ENCODE data around the gene CLMP. TPM values are rescaled to one million over a fixed set of nuclear protein-coding genes. Genes with fewer than 3 reads are reported as not detected.

Gene CLMP
- total and polyA plus RNA-seq, 3 donors from 2014 or later: 6.0 to 6.5 (median 6.3) TPM

DNA sequence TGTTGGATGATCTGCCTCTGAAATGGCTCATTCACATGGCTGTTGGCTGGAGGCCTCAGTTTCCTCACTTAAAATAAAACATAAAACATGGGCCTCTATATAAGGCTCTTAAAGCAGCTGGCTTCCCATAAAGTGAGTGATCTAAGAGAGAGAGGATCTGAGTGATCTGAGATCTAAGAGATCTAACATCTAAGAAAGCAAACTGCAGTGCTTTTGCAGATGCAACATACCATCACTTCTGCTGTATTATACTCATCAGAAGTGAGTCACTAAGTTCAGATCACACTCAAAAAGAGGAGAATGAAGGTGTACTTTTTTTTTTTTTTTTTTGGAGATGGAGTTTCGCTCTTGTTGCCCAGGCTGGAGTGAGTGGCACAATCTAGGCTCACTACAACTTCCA is 115.0 kb downstream of the CLMP start:
- no peaks in the 10 kb centered on the region for H3K4me1 ChIP-seq
- no peaks in the 10 kb centered on the region for H3K36me3 ChIP-seq (ENCODE audit: low read depth, missing control alignments)
- H3K9me3 ChIP-seq: no peaks in the 10 kb centered on the region
- 89 to 100% methylated on average over 1 of the region's 1 CpG for WGBS, 2 donors
- DNase-seq: no peak
- intact Hi-C loops (cut with DNase I; ENCODE audit: low total_unique reads): no loop called here
- H3K27ac ChIP-seq: no peak overlapping the region
- H3K4me3 ChIP-seq: no peak overlapping the region
- H3K27me3 ChIP-seq: no peaks in the 10 kb centered on the region
- no peak for TF ChIP-seq POLR2A (IDR thresholded peaks at IDR 0.05)
- no peak for TF ChIP-seq CTCF (IDR thresholded peaks at IDR 0.05)

DNA sequence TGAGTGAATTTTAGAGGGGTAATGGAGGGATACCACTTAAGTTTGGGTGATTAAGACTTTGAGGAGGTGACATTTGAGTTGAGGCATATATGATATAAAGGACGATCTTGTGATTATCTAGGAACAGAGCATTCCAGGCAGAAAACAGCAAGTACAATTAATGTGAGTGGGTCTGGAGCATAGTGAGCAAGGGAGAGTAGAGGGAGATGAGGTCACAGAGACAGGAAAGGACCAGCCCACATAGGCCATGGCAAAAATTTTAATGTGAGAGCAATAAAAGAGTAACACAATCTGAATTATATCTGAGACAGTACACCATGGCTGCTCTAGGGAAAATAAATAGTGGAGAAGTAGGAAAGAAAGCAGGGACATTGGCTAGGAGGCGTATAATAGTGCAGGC is 118.6 kb downstream of the CLMP start:
- Histone ChIP-seq H3K27me3 (no peaks in the 10 kb centered on the region), H3K36me3 (ENCODE audit: low read depth, missing control alignments) (no peaks in the 10 kb centered on the region), H3K9me3 (no peaks in the 10 kb centered on the region), H3K4me3 (no peak overlapping the region), H3K27ac (no peak overlapping the region), H3K4me1 (no peaks in the 10 kb centered on the region)
- 60 to 62% methylated on average over 2 of the region's 2 CpGs for WGBS, 2 donors
- no peak for DNase-seq
- intact Hi-C loops (cut with DNase I; ENCODE audit: low total_unique reads): no loop called here
- TF ChIP-seq CTCF (IDR thresholded peaks at IDR 0.05) (no peak), POLR2A (IDR thresholded peaks at IDR 0.05) (no peak)

- H3K36me3 ChIP-seq (ENCODE audit: low read depth, missing control alignments): no peaks in the 10 kb centered on the region
- no peak for DNase-seq
- intact Hi-C loops (cut with DNase I; ENCODE audit: low total_unique reads): no loop called here
- no peaks in the 10 kb centered on the region for H3K4me1 ChIP-seq
- no peak overlapping the region for H3K4me3 ChIP-seq
- WGBS, 2 donors: 83 to 89% methylated on average over 13 to 14 of the region's 14 CpGs
- no peaks in the 10 kb centered on the region for H3K27me3 ChIP-seq
- no peak overlapping the region for H3K27ac ChIP-seq
- H3K9me3 ChIP-seq: no peaks in the 10 kb centered on the region
- TF ChIP-seq CTCF (IDR thresholded peaks at IDR 0.05) (no peak), POLR2A (IDR thresholded peaks at IDR 0.05) (no peak)
These were observed 121.5 kb downstream of the CLMP start for GRCh38 chr11:123073343-123074057.

- no peaks in the 10 kb centered on the region for H3K4me1 ChIP-seq
- no peaks in the 10 kb centered on the region for H3K9me3 ChIP-seq
- DNase-seq: no peak
- TF ChIP-seq CTCF (IDR thresholded peaks at IDR 0.05) (no peak), POLR2A (IDR thresholded peaks at IDR 0.05) (no peak)
- no peak overlapping the region for H3K4me3 ChIP-seq
- H3K27ac ChIP-seq: no peak overlapping the region
- intact Hi-C loops (cut with DNase I; ENCODE audit: low total_unique reads): no loop called here
- no peaks in the 10 kb centered on the region for H3K27me3 ChIP-seq
- no peaks in the 10 kb centered on the region for H3K36me3 ChIP-seq (ENCODE audit: low read depth, missing control alignments)
These were observed 122.3 kb downstream of the CLMP start for GRCh38 chr11:123072762-123073161.

DNA sequence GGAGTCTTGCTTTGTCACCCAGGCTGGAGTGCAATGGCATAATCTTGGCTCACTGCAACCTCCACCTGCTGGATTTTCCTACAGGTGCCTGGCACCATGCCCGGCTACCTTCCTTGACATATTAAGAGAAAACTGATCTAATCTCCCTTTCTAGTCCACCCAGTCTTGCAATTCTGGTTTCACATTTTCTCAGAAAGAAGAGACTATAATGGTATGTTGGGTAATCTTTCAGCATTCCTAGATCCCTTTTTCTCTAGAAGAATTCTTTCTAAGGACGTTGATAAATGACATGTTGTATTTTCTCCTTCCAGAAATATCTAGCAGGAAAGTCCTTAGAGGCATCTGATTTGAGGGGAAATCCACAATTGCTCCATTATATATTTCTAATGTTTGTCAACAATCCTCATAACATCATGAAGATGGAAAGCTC is 122.7 kb downstream of the CLMP start:
- TF ChIP-seq CTCF (IDR thresholded peaks at IDR 0.05): no peak
- no peak for TF ChIP-seq POLR2A (IDR thresholded peaks at IDR 0.05)
- no peaks in the 10 kb centered on the region for H3K4me1 ChIP-seq
- no peak for DNase-seq
- no peaks in the 10 kb centered on the region for H3K27me3 ChIP-seq
- H3K36me3 ChIP-seq (ENCODE audit: low read depth, missing control alignments): no peaks in the 10 kb centered on the region
- H3K27ac ChIP-seq: no peak overlapping the region
- no peaks in the 10 kb centered on the region for H3K9me3 ChIP-seq
- H3K4me3 ChIP-seq: no peak overlapping the region
- 69 to 78% methylated on average over 2 of the region's 2 CpGs for WGBS, 2 donors
- intact Hi-C loops (cut with DNase I; ENCODE audit: low total_unique reads): no loop called here

All from testis (tissue), 3 donors.